Measurements from ENCODE around the gene CCDC80. TPM values are rescaled to one million over a fixed set of nuclear protein-coding genes. Genes with fewer than 3 reads are reported as not detected.
"Not testable (repeated sequence)": the region's sequence is repeated elsewhere in the genome, so short reads cannot be mapped to it uniquely, and the experiment has no call there.

CCDC80 gene
- total and polyA plus RNA-seq, 4 experiments from 2014 or later: 0.02 TPM; not detected in 2

DNA sequence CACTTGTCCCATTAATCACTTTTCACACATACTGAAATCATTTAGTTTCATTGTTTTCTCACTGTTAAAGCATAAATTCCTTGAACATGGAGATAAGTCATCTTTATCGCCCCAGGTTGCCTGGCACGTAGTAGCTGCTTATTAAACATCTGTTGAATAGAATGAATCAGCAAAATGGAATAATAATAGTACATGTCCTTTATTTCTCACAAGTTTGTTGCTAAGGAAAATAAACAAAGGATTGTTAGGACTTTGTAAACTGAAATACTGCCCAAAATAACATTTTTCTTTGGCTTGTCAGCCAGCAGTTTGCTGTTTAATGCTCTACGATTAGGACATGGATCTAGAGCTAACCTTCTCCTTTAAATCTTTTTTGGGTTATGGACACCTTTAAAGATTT is 61.2 kb downstream of the CCDC80 start:
- no peak overlapping the region for H3K4me3 ChIP-seq (ENCODE audit: low read length in 2 of 2)
- Mint-ChIP-seq H3K36me3 (peaks cover 30 to 61% of the 10 kb centered on the region in 2 donors), H3K4me3 (no peak overlapping the region), H3K9me3 (no peaks in the 10 kb centered on the region), H3K27me3 (no peaks in the 10 kb centered on the region), H3K4me1 (peaks cover 0 to 5% (median 3%) of the 10 kb centered on the region in 4 donors), H3K27ac (no peak overlapping the region)
- intact Hi-C loops (cut with micrococcal nuclease): loop anchor here (5.0 kb wide), 2 partner anchors 233 to 398 kb away; partner anchors contain the start of gene CD200R1
- no peak for DNase-seq
- ChIA-PET CTCF (ENCODE audit: partially characterized antibody) (interaction anchor here (0.8 to 1.4 kb wide), 2 partner anchors 11 to 20 kb away, joined by 3 to 5 read pairs; no protein-coding TSS in a partner anchor), POLR2A (ENCODE audit: partially characterized antibody) (interaction anchor here (1.1 kb wide), 1 partner anchor 18 kb away, joined by 3 read pairs; the partner anchor contains the start of genes ATG3 and SLC35A5)
- H3K27me3 ChIP-seq (ENCODE audit: insufficient read depth, low read length): no peaks in the 10 kb centered on the region
- H3K27ac ChIP-seq (ENCODE audit: low read depth, low read length): no peak overlapping the region
- no peaks in the 10 kb centered on the region for H3K9me3 ChIP-seq (ENCODE audit: control insufficient read depth in 1 of 2, low read length in 2 of 2)
- H3K4me1 ChIP-seq (ENCODE audit: insufficient read depth, low read length): no peaks in the 10 kb centered on the region
- H3K36me3 ChIP-seq (ENCODE audit: insufficient read depth, low read length): peaks cover 27% of the 10 kb centered on the region

DNA sequence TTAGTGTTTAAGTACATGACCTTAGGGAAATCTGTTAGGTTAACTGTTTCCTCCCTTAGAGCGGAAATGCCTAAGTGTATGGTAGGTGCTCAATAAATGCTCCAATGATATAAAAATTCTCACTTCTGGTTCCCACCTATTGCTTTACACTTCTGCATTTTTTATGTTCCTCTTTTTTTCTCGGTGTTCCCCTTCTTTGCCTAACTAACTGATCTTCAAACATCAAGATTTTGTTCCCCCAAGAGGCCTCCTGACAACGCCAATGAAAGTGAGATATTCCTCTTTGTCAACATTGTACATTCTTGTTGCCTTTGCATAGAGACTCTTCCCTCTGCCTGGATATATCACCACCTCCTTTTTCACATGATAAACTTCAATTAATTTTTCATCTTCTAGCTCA is 61.7 kb downstream of the CCDC80 start:
- H3K27ac Mint-ChIP-seq: no peak overlapping the region
- Histone ChIP-seq H3K4me3 (ENCODE audit: low read length in 2 of 2) (no peak overlapping the region), H3K4me1 (ENCODE audit: insufficient read depth, low read length) (no peaks in the 10 kb centered on the region), H3K27me3 (ENCODE audit: insufficient read depth, low read length) (no peaks in the 10 kb centered on the region), H3K36me3 (ENCODE audit: insufficient read depth, low read length) (peaks cover 24% of the 10 kb centered on the region), H3K9me3 (ENCODE audit: control insufficient read depth in 1 of 2, low read length in 2 of 2) (no peaks in the 10 kb centered on the region), H3K27ac (ENCODE audit: low read depth, low read length) (no peak overlapping the region)
- CTCF ChIA-PET (ENCODE audit: partially characterized antibody): interaction anchor here (0.8 to 1.4 kb wide), 2 partner anchors 10 to 19 kb away, joined by 3 to 5 read pairs; no protein-coding TSS in a partner anchor
- H3K4me1 Mint-ChIP-seq: peaks cover 0 to 5% (median 3%) of the 10 kb centered on the region in 4 donors
- no peaks in the 10 kb centered on the region for H3K27me3 Mint-ChIP-seq
- peaks cover 27 to 59% of the 10 kb centered on the region in 2 donors for H3K36me3 Mint-ChIP-seq
- no peak for DNase-seq
- intact Hi-C loops (cut with micrococcal nuclease): no loop called here
- H3K4me3 Mint-ChIP-seq: no peak overlapping the region
- POLR2A ChIA-PET (ENCODE audit: partially characterized antibody): interaction anchor here (1.1 kb wide), 1 partner anchor 17 kb away, joined by 3 read pairs; the partner anchor contains the start of genes ATG3 and SLC35A5
- no peaks in the 10 kb centered on the region for H3K9me3 Mint-ChIP-seq

GRCh38 chr3:112572701-112573100 is 68.2 kb downstream of the CCDC80 start:
- Histone ChIP-seq H3K4me1 (ENCODE audit: insufficient read depth, low read length) (no peaks in the 10 kb centered on the region), H3K4me3 (ENCODE audit: low read length in 2 of 2) (no peak overlapping the region), H3K9me3 (ENCODE audit: control insufficient read depth in 1 of 2, low read length in 2 of 2) (no peaks in the 10 kb centered on the region), H3K27ac (ENCODE audit: low read depth, low read length) (no peak overlapping the region), H3K27me3 (ENCODE audit: insufficient read depth, low read length) (no peaks in the 10 kb centered on the region), H3K36me3 (ENCODE audit: insufficient read depth, low read length) (peaks cover 24% of the 10 kb centered on the region)
- H3K9me3 Mint-ChIP-seq: no peaks in the 10 kb centered on the region
- H3K4me1 Mint-ChIP-seq: peaks cover 0 to 13% (median 7%) of the 10 kb centered on the region in 4 donors
- CTCF ChIA-PET (ENCODE audit: partially characterized antibody): interaction anchor here (1.9 kb wide), 1 partner anchor 11 kb away, joined by 4 read pairs; the partner anchor contains the start of genes ATG3 and SLC35A5
- H3K27ac Mint-ChIP-seq: no peak overlapping the region
- intact Hi-C loops (cut with micrococcal nuclease): no loop called here
- no peak overlapping the region for H3K4me3 Mint-ChIP-seq
- no peak for DNase-seq
- POLR2A ChIA-PET (ENCODE audit: partially characterized antibody): no interaction called here
- H3K36me3 Mint-ChIP-seq: peaks cover 52 to 57% of the 10 kb centered on the region in 2 donors
- H3K27me3 Mint-ChIP-seq: no peaks in the 10 kb centered on the region

- no peak for DNase-seq
- intact Hi-C loops (cut with micrococcal nuclease): loop anchor here (10.0 kb wide), 2 partner anchors 406 to 446 kb away; partner anchors contain the start of gene CD200R1
- H3K4me3 ChIP-seq (ENCODE audit: low read length in 2 of 2): no peak overlapping the region
- ChIA-PET POLR2A (ENCODE audit: partially characterized antibody) (no interaction called here), CTCF (ENCODE audit: partially characterized antibody) (interaction anchor here (1.0 to 1.7 kb wide), 4 partner anchors 8 to 22 kb away, joined by 3 to 9 read pairs (median 5); no protein-coding TSS in a partner anchor)
- peak overlapping the region in 1 of 7 donors; percentile 67 for H3K27ac Mint-ChIP-seq
- peaks cover 5 to 23% (median 13%) of the 10 kb centered on the region in 4 donors for H3K4me1 Mint-ChIP-seq
- no peak overlapping the region for H3K27ac ChIP-seq (ENCODE audit: low read depth, low read length)
- H3K36me3 Mint-ChIP-seq: peaks cover 64 to 65% of the 10 kb centered on the region in 2 donors
- H3K4me3 Mint-ChIP-seq: no peak overlapping the region
- no peaks in the 10 kb centered on the region for H3K9me3 Mint-ChIP-seq
- H3K9me3 ChIP-seq (ENCODE audit: control insufficient read depth in 1 of 2, low read length in 2 of 2): no peaks in the 10 kb centered on the region
- H3K36me3 ChIP-seq (ENCODE audit: insufficient read depth, low read length): peaks cover 24% of the 10 kb centered on the region
- H3K27me3 Mint-ChIP-seq: no peaks in the 10 kb centered on the region
- no peaks in the 10 kb centered on the region for H3K27me3 ChIP-seq (ENCODE audit: insufficient read depth, low read length)
- no peaks in the 10 kb centered on the region for H3K4me1 ChIP-seq (ENCODE audit: insufficient read depth, low read length)
Observed at GRCh38 chr3:112569265-112569664, 71.7 kb downstream of the CCDC80 start.

DNA sequence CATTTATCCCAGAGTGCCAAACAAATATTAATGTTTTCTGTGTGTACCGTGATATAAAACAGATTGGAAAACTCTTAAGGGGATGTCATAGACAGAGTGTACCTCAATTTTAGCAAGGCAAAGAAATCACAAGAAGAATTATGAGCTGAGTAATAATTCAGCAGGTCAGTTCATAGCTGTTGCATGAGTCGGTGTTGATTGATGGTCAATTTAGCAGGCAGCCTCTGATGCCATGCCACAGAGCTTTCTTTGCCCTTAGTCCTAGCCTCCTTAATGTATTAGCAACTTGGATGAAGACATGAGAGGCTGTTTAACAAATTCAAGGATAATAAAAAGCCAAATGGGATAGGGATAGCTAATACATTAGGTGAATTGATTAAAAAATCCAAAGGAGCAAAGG is 72.3 kb downstream of the CCDC80 start:
- H3K4me1 ChIP-seq (ENCODE audit: insufficient read depth, low read length): peaks cover 1% of the 10 kb centered on the region
- H3K4me3 Mint-ChIP-seq: no peak overlapping the region
- no peak overlapping the region for H3K27ac ChIP-seq (ENCODE audit: low read depth, low read length)
- no peaks in the 10 kb centered on the region for H3K9me3 ChIP-seq (ENCODE audit: control insufficient read depth in 1 of 2, low read length in 2 of 2)
- peak overlapping the region in 1 of 7 donors; percentile 22 for H3K27ac Mint-ChIP-seq
- peaks cover 61 to 65% of the 10 kb centered on the region in 2 donors for H3K36me3 Mint-ChIP-seq
- DNase-seq: no peak
- H3K27me3 Mint-ChIP-seq: no peaks in the 10 kb centered on the region
- ChIA-PET CTCF (ENCODE audit: partially characterized antibody) (interaction anchor here (1.0 to 1.7 kb wide), 4 partner anchors 9 to 23 kb away, joined by 3 to 9 read pairs (median 5); no protein-coding TSS in a partner anchor), POLR2A (ENCODE audit: partially characterized antibody) (no interaction called here)
- H3K27me3 ChIP-seq (ENCODE audit: insufficient read depth, low read length): no peaks in the 10 kb centered on the region
- H3K36me3 ChIP-seq (ENCODE audit: insufficient read depth, low read length): peaks cover 20% of the 10 kb centered on the region
- H3K4me3 ChIP-seq (ENCODE audit: low read length in 2 of 2): no peak overlapping the region
- H3K4me1 Mint-ChIP-seq: peaks cover 6 to 29% (median 16%) of the 10 kb centered on the region in 4 donors
- intact Hi-C loops (cut with micrococcal nuclease): loop anchor here (10.0 kb wide), 2 partner anchors 406 to 446 kb away; partner anchors contain the start of gene CD200R1
- no peaks in the 10 kb centered on the region for H3K9me3 Mint-ChIP-seq

GRCh38 chr3:112564940-112565305 is 76.0 kb downstream of the CCDC80 start:
- H3K4me1 Mint-ChIP-seq: peaks cover 29 to 53% (median 34%) of the 10 kb centered on the region in 4 donors
- no peak overlapping the region for H3K27ac ChIP-seq (ENCODE audit: low read depth, low read length)
- H3K27ac Mint-ChIP-seq: no peak overlapping the region
- H3K27me3 ChIP-seq (ENCODE audit: insufficient read depth, low read length): no peaks in the 10 kb centered on the region
- intact Hi-C loops (cut with micrococcal nuclease): loop anchor here (5.0 to 10.0 kb wide), 4 partner anchors 410 to 1493 kb away; partner anchors contain the start of genes CD200R1, NECTIN3 and SPICE1
- H3K9me3 Mint-ChIP-seq: peaks cover 0 to 4% (median 0%) of the 10 kb centered on the region in 8 donors
- H3K36me3 ChIP-seq (ENCODE audit: insufficient read depth, low read length): no peaks in the 10 kb centered on the region
- H3K4me3 Mint-ChIP-seq: no peak overlapping the region
- no peak overlapping the region for H3K4me3 ChIP-seq (ENCODE audit: low read length in 2 of 2)
- H3K27me3 Mint-ChIP-seq: no peaks in the 10 kb centered on the region
- no peaks in the 10 kb centered on the region for H3K9me3 ChIP-seq (ENCODE audit: control insufficient read depth in 1 of 2, low read length in 2 of 2)
- H3K4me1 ChIP-seq (ENCODE audit: insufficient read depth, low read length): peaks cover 18% of the 10 kb centered on the region
- peaks cover 37 to 52% of the 10 kb centered on the region in 2 donors for H3K36me3 Mint-ChIP-seq
- CTCF ChIA-PET (ENCODE audit: partially characterized antibody): no interaction called here
- DNase-seq: no peak
- POLR2A ChIA-PET (ENCODE audit: partially characterized antibody): no interaction called here

DNA sequence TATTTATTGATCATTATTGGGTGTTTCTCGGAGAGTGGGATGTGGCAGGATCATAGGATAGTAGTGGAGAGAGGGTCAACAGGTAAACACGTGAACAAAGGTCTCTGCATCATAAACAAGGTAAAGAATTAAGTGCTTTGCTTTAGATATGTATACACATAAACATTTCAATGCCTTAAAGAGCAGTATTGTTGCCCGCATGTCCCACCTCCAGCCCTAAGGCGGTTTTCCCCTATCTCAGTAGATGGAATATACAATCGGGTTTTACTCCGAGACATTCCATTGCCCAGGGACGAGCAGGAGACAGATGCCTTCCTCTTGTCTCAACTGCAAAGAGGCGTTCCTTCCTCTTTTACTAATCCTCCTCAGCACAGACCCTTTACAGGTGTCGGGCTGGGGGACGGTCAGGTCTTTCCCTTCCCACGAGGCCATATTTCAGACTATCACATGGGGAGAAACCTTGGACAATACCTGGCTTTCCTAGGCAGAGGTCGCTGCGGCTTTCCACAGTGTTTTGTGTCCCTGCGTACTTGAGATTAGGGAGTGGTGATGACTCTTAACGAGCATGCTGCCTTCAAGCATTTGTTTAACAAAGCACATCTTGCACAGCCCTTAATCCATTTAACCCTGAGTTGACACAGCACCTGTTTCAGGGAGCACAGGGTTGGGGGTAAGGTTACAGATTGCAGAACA is 76.5 kb downstream of the CCDC80 start:
- peaks cover 32 to 59% (median 40%) of the 10 kb centered on the region in 4 donors for H3K4me1 Mint-ChIP-seq

More for the DNA sequence above, 76.5 kb downstream of the CCDC80 start:
- H3K27ac ChIP-seq (ENCODE audit: low read depth, low read length); POLR2A ChIA-PET (ENCODE audit: partially characterized antibody); H3K27me3 ChIP-seq (ENCODE audit: insufficient read depth, low read length); H3K27me3 Mint-ChIP-seq; CTCF ChIA-PET (ENCODE audit: partially characterized antibody); H3K9me3 ChIP-seq (ENCODE audit: control insufficient read depth in 1 of 2, low read length in 2 of 2); H3K4me3 ChIP-seq (ENCODE audit: low read length in 2 of 2); H3K36me3 ChIP-seq (ENCODE audit: insufficient read depth, low read length); DNase-seq; H3K9me3 Mint-ChIP-seq: not testable (repeated sequence)
- Mint-ChIP-seq H3K4me3 (peak overlapping the region in 2 of 8 donors; percentile 14 to 69), H3K36me3 (peaks cover 31 to 48% of the 10 kb centered on the region in 2 donors), H3K27ac (peak overlapping the region in 2 of 7 donors; percentile 21 to 29)
- H3K4me1 ChIP-seq (ENCODE audit: insufficient read depth, low read length): peaks cover 24% of the 10 kb centered on the region
- intact Hi-C loops (cut with micrococcal nuclease): loop anchor here (5.0 to 10.0 kb wide), 4 partner anchors 410 to 1492 kb away; partner anchors contain the start of genes CD200R1, NECTIN3 and SPICE1
